Liver (tissue), 9 donors: Measurements from ENCODE around the gene PTRH1. TPM values are rescaled to one million over a fixed set of nuclear protein-coding genes. Genes with fewer than 3 reads are reported as not detected.
A peak's percentile ranks its signal among the peaks of the same experiment; 100 is the strongest.

Experiments used
- DNase-seq: peaks from one replicate; pipeline ENCODE4 v3.0.0-alpha.2; 2017; ENCODE audit warnings: low spot score
- H3K27ac ChIP-seq, 2 donors: one replicate each; pipeline ENCODE4 v1.7.0; 2013; ENCODE audit warnings: inconsistent platforms in 2 of 2, low read length in 2 of 2, control low read depth in 1 of 2, low read depth in 1 of 2, mild to moderate bottlenecking in 1 of 2
- H3K27me3 ChIP-seq, 4 donors: one replicate each; pipeline versions ENCODE4 v1.6.1 to v1.7.0; 2013; ENCODE audit warnings: low read length in 3 of 4, inconsistent platforms in 1 of 4, mild to moderate bottlenecking in 1 of 4, moderate library complexity in 1 of 4; ENCODE audit not compliant: control insufficient read depth in 4 of 4, insufficient read depth in 4 of 4
- H3K36me3 ChIP-seq, 4 donors: one replicate each; pipeline versions ENCODE4 v1.6.1 to v1.7.0; 2013; ENCODE audit warnings: low read length in 3 of 4, mild to moderate bottlenecking in 3 of 4, low read depth in 1 of 4, moderate library complexity in 1 of 4; ENCODE audit not compliant: control insufficient read depth in 4 of 4, insufficient read depth in 3 of 4
- H3K4me1 ChIP-seq, 4 donors: one replicate each; pipeline versions ENCODE4 v1.6.1 to v1.7.0; 2013; ENCODE audit warnings: low read length in 3 of 4, mild to moderate bottlenecking in 3 of 4, moderate library complexity in 1 of 4; ENCODE audit not compliant: control insufficient read depth in 4 of 4, insufficient read depth in 4 of 4
- H3K4me3 ChIP-seq, 3 donors: one replicate each; pipeline versions ENCODE4 v1.6.1 to v1.7.0; 2013; ENCODE audit warnings: low read length in 3 of 3, control low read depth in 1 of 3, low read depth in 1 of 3, mild to moderate bottlenecking in 1 of 3
- H3K9ac ChIP-seq, 2 donors: one replicate each; pipeline ENCODE4 v1.7.0; 2013; ENCODE audit warnings: low read length in 2 of 2, mild to moderate bottlenecking in 2 of 2, moderate library complexity in 2 of 2, control low read depth in 1 of 2, low read depth in 1 of 2
- H3K9me3 ChIP-seq, 4 donors: one replicate each; pipeline versions ENCODE4 v1.6.1 to v1.7.0; 2013; ENCODE audit warnings: low read length in 3 of 4; ENCODE audit not compliant: control insufficient read depth in 4 of 4
- EGR1 ChIP-seq, 2 donors: IDR thresholded peaks; 2 replicates each; pipeline ENCODE4 v1.6.1; 2016 to 2018; ENCODE audit warnings: antibody characterized with exemption in 2 of 2, low read depth in 2 of 2
- FOXA2 ChIP-seq: IDR thresholded peaks from 2 replicates; pipeline ENCODE4 v1.6.1; 2016; ENCODE audit warnings: antibody characterized with exemption
- GABPA ChIP-seq, 2 donors: IDR thresholded peaks in 1 of 2; conservative IDR thresholded peaks in 1 of 2; 2 replicates each; pipeline ENCODE4 v1.6.1; 2016; ENCODE audit warnings: antibody characterized with exemption in 2 of 2, mild to moderate bottlenecking in 1 of 2, moderate library complexity in 1 of 2
- HNF4A ChIP-seq, 2 donors: conservative IDR thresholded peaks; 2 replicates each; pipeline ENCODE4 v1.6.1; 2016; ENCODE audit warnings: antibody characterized with exemption in 2 of 2, mild to moderate bottlenecking in 2 of 2
- HNF4G ChIP-seq: IDR thresholded peaks from 2 replicates; pipeline ENCODE4 v1.6.1; 2016; ENCODE audit warnings: antibody characterized with exemption
- JUND ChIP-seq, 2 donors: IDR thresholded peaks; 2 replicates each; pipeline ENCODE4 v1.6.1; 2016; ENCODE audit warnings: antibody characterized with exemption in 2 of 2
- NR2F2 ChIP-seq: IDR thresholded peaks from 2 replicates; pipeline ENCODE4 v1.6.1; 2016; ENCODE audit warnings: antibody characterized with exemption
- RAD21 ChIP-seq, 2 donors: IDR thresholded peaks; 2 replicates each; pipeline ENCODE4 v1.6.1; 2016; ENCODE audit warnings: antibody characterized with exemption in 2 of 2, mild to moderate bottlenecking in 2 of 2
- RXRA ChIP-seq, 2 donors: IDR thresholded peaks; 2 replicates each; pipeline ENCODE4 v1.6.1; 2017 to 2018; ENCODE audit warnings: antibody characterized with exemption in 2 of 2, mild to moderate bottlenecking in 1 of 2
- SP1 ChIP-seq: IDR thresholded peaks from 2 replicates; pipeline ENCODE4 v1.6.1; 2018; ENCODE audit warnings: antibody characterized with exemption, mild to moderate bottlenecking
- YY1 ChIP-seq: IDR thresholded peaks from 2 replicates; pipeline ENCODE4 v1.6.1; 2016; ENCODE audit warnings: antibody characterized with exemption, mild to moderate bottlenecking
- whole genome bisulfite sequencing: extraction: QIAGEN DNeasy Blood & Tissue Kit; methylation state at CpG from one replicate; pipeline ENCODE4 v1.1.7; 2013; 5-methylcytosine and 5-hydroxymethylcytosine counted together
- polyA plus RNA-seq, 2 donors: library from polyadenylated mRNA; stranded (reverse) in 1 of 2; unstranded in 1 of 2; fragments of 200-250 nt in 1 of 2; fragments of >200 nt in 1 of 2; fragmentation: Nextera tagmentation in 1 of 2; extraction: Ambion mirVana in 1 of 2; gene quantifications; one replicate each; pipeline versions ENCODE4 v1.2.1 to v1.2.3, GENCODE V29; 2013 to 2015
- total RNA-seq, 2 donors: library from RNA; depleted of rRNA; stranded (reverse); fragments of >200 nt; gene quantifications; one replicate each; pipeline ENCODE4 v1.2.3, GENCODE V29; 2014
- TF ChIP-seq, protein P1 (sequence below): IDR thresholded peaks from 2 replicates; pipeline ENCODE4 v1.6.1; 2016; ENCODE audit warnings: antibody characterized with exemption, mild to moderate bottlenecking
- TF ChIP-seq, protein P2 (sequence below): IDR thresholded peaks from 2 replicates; pipeline ENCODE4 v1.6.1; 2016; ENCODE audit warnings: antibody characterized with exemption
- TF ChIP-seq, protein P3 (sequence below): fragments of 150-350 bp; IDR thresholded peaks from 2 replicates; pipeline ENCODE4 v1.5.1; 2017; ENCODE audit warnings: improper control_type of control experiment, low read depth, low read length; ENCODE audit not compliant: missing input control
- donor health status: healthy.
- donor health status: healthy.
- donor health status: healthy.
- donor health status: healthy.
- donor health status: healthy.

PTRH1 gene
- 1 to 10 TPM; 6.7 to 7.8 TPM for total RNA-seq
- 10 to 100 TPM; 11.5 to 21.6 TPM for polyA plus RNA-seq

GRCh38 chr9:127715470-127716337 is at the start of gene PTRH1, which contains the start of gene TTC16:
Gene PTRH1, minus strand, starts transcription at chr9:127715663. Its CDS starts 24 bp downstream, at chr9:127715639.
Gene TTC16, plus strand, starts transcription at chr9:127716079. Its CDS starts 67 bp downstream, at chr9:127716146.
- TF ChIP-seq GABPA (IDR thresholded peaks at IDR 0.05 in 1 of 2, conservative IDR thresholded peaks at IDR 0.05 in 1 of 2) (peak in 1 of 2 donors; percentile 79), JUND (IDR thresholded peaks at IDR 0.05) (no peak), SP1 (peak; percentile 76), EGR1 (IDR thresholded peaks at IDR 0.05; ENCODE audit: low read depth in 2 of 2) (no peak), HNF4A (conservative IDR thresholded peaks at IDR 0.05) (no peak), HNF4G (no peak), YY1 (peak; percentile 100), NR2F2 (no peak), FOXA2 (no peak), RAD21 (IDR thresholded peaks at IDR 0.05) (no peak), RXRA (IDR thresholded peaks at IDR 0.05) (no peak)
- TF ChIP-seq, protein P1, sequence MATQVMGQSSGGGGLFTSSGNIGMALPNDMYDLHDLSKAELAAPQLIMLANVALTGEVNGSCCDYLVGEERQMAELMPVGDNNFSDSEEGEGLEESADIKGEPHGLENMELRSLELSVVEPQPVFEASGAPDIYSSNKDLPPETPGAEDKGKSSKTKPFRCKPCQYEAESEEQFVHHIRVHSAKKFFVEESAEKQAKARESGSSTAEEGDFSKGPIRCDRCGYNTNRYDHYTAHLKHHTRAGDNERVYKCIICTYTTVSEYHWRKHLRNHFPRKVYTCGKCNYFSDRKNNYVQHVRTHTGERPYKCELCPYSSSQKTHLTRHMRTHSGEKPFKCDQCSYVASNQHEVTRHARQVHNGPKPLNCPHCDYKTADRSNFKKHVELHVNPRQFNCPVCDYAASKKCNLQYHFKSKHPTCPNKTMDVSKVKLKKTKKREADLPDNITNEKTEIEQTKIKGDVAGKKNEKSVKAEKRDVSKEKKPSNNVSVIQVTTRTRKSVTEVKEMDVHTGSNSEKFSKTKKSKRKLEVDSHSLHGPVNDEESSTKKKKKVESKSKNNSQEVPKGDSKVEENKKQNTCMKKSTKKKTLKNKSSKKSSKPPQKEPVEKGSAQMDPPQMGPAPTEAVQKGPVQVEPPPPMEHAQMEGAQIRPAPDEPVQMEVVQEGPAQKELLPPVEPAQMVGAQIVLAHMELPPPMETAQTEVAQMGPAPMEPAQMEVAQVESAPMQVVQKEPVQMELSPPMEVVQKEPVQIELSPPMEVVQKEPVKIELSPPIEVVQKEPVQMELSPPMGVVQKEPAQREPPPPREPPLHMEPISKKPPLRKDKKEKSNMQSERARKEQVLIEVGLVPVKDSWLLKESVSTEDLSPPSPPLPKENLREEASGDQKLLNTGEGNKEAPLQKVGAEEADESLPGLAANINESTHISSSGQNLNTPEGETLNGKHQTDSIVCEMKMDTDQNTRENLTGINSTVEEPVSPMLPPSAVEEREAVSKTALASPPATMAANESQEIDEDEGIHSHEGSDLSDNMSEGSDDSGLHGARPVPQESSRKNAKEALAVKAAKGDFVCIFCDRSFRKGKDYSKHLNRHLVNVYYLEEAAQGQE: peak; percentile 14
- TF ChIP-seq, protein P2, sequence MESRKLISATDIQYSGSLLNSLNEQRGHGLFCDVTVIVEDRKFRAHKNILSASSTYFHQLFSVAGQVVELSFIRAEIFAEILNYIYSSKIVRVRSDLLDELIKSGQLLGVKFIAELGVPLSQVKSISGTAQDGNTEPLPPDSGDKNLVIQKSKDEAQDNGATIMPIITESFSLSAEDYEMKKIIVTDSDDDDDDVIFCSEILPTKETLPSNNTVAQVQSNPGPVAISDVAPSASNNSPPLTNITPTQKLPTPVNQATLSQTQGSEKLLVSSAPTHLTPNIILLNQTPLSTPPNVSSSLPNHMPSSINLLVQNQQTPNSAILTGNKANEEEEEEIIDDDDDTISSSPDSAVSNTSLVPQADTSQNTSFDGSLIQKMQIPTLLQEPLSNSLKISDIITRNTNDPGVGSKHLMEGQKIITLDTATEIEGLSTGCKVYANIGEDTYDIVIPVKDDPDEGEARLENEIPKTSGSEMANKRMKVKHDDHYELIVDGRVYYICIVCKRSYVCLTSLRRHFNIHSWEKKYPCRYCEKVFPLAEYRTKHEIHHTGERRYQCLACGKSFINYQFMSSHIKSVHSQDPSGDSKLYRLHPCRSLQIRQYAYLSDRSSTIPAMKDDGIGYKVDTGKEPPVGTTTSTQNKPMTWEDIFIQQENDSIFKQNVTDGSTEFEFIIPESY: no peak
- TF ChIP-seq, protein P3, sequence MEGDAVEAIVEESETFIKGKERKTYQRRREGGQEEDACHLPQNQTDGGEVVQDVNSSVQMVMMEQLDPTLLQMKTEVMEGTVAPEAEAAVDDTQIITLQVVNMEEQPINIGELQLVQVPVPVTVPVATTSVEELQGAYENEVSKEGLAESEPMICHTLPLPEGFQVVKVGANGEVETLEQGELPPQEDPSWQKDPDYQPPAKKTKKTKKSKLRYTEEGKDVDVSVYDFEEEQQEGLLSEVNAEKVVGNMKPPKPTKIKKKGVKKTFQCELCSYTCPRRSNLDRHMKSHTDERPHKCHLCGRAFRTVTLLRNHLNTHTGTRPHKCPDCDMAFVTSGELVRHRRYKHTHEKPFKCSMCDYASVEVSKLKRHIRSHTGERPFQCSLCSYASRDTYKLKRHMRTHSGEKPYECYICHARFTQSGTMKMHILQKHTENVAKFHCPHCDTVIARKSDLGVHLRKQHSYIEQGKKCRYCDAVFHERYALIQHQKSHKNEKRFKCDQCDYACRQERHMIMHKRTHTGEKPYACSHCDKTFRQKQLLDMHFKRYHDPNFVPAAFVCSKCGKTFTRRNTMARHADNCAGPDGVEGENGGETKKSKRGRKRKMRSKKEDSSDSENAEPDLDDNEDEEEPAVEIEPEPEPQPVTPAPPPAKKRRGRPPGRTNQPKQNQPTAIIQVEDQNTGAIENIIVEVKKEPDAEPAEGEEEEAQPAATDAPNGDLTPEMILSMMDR: no peak

More at GRCh38 chr9:127715470-127716337, at the start of gene PTRH1, which contains the start of gene TTC16:
- H3K4me3 ChIP-seq: peak within 1 kb of the TSS; percentile 71 to 86 (median 78)
- peaks cover 4 to 12% (median 8%) of the 10 kb centered on the region in 4 donors for H3K4me1 ChIP-seq
- DNase-seq: peak; percentile 98
- H3K27ac ChIP-seq: peak within 1 kb of the TSS; percentile 71 to 72
- H3K36me3 ChIP-seq: no peaks in the 10 kb centered on the region
- H3K9me3 ChIP-seq: no peaks in the 10 kb centered on the region
- no peaks in the 10 kb centered on the region for H3K27me3 ChIP-seq
- peak within 1 kb of the TSS; percentile 1 to 16 for H3K9ac ChIP-seq
- 8% methylated on average over 65 of the region's 65 CpGs for WGBS
